Stimulated activated CD8-positive, alpha-beta memory T cell treated with anti-CD3 and anti-CD28 coated beads, Interleukin-7, amount 100 ng/mL, for 4 hours (primary cell): ENCODE results near the gene IL1RAPL2.

Source experiments
- DNase-seq, 2 donors: peaks; one replicate each; pipeline ENCODE4 v3.0.0-alpha.2; 2020; ENCODE audit warnings: low read depth in 2 of 2

Gene IL1RAPL2

GRCh38 chrX:105266456-105266855 is 700.5 kb downstream of the IL1RAPL2 start:
- no peak for DNase-seq

GRCh38 chrX:105267167-105267566 is 701.2 kb downstream of the IL1RAPL2 start:
- DNase-seq, result no peak

- DNase-seq, result no peak
Measured at GRCh38 chrX:105269386-105269785, 703.4 kb downstream of the IL1RAPL2 start.

GRCh38 chrX:105273326-105273725 is 707.3 kb downstream of the IL1RAPL2 start:
- no peak for DNase-seq

GRCh38 chrX:105274091-105274490 is 708.1 kb downstream of the IL1RAPL2 start:
- no peak for DNase-seq

GRCh38 chrX:105277132-105277531 is 711.1 kb downstream of the IL1RAPL2 start:
- DNase-seq, result no peak

GRCh38 chrX:105282077-105282476 is 716.1 kb downstream of the IL1RAPL2 start:
- no peak for DNase-seq

GRCh38 chrX:105297041-105297440 is 731.0 kb downstream of the IL1RAPL2 start:
- no peak for DNase-seq

GRCh38 chrX:105299286-105299685 is 733.3 kb downstream of the IL1RAPL2 start:
- DNase-seq, result no peak

- DNase-seq, result no peak
Measured at GRCh38 chrX:105302246-105302645, 736.2 kb downstream of the IL1RAPL2 start.

GRCh38 chrX:105307762-105308161 is 741.8 kb downstream of the IL1RAPL2 start:
- no peak for DNase-seq

- DNase-seq, result no peak
Measured at GRCh38 chrX:105313596-105313995, 747.6 kb downstream of the IL1RAPL2 start.

GRCh38 chrX:105314458-105314857 is 748.5 kb downstream of the IL1RAPL2 start:
- DNase-seq, result no peak

- no peak for DNase-seq
Measured at GRCh38 chrX:105315248-105315647, 749.2 kb downstream of the IL1RAPL2 start.

- DNase-seq, result no peak
Measured at GRCh38 chrX:105317117-105317516, 751.1 kb downstream of the IL1RAPL2 start.

GRCh38 chrX:105323928-105324327 is 757.9 kb downstream of the IL1RAPL2 start:
- no peak for DNase-seq

GRCh38 chrX:105328773-105329172 is 762.8 kb downstream of the IL1RAPL2 start:
- no peak for DNase-seq

GRCh38 chrX:105331244-105331643 is 765.2 kb downstream of the IL1RAPL2 start:
- DNase-seq, result no peak

GRCh38 chrX:105347373-105347772 is 781.4 kb downstream of the IL1RAPL2 start:
- DNase-seq, result no peak

- no peak for DNase-seq
Measured at GRCh38 chrX:105349476-105349875, 783.5 kb downstream of the IL1RAPL2 start.

GRCh38 chrX:105375816-105376215 is 809.8 kb downstream of the IL1RAPL2 start:
- no peak for DNase-seq

- DNase-seq, result no peak
Measured at GRCh38 chrX:105424729-105425128, 858.7 kb downstream of the IL1RAPL2 start.

GRCh38 chrX:105451401-105451800 is 885.4 kb downstream of the IL1RAPL2 start:
- no peak for DNase-seq

GRCh38 chrX:105458846-105459245 is 892.8 kb downstream of the IL1RAPL2 start:
- DNase-seq, result no peak

- no peak for DNase-seq
Measured at GRCh38 chrX:105460376-105460775, 894.4 kb downstream of the IL1RAPL2 start.
